Aorta (tissue), 5 donors: ENCODE data around the gene MNAT1. TPM values are rescaled to one million over a fixed set of nuclear protein-coding genes. Genes with fewer than 3 reads are reported as not detected.
"Not testable (repeated sequence)": the region's sequence is repeated elsewhere in the genome, so short reads cannot be mapped to it uniquely, and the experiment has no call there.

Source experiments
- ATAC-seq: fragments of 200-7000 bp; cut with Tn5 transposase; one replicate; pipeline ENCODE4 v1.9.1; 2022; ENCODE audit warnings: moderate library complexity; ENCODE audit not compliant: low FRiP score
- DNase-seq, 2 donors: peaks; one replicate each; pipeline ENCODE4 v3.0.0-alpha.2; 2020
- H3K27ac ChIP-seq, 2 donors: one replicate each; pipeline ENCODE4 v1.5.1; 2013; ENCODE audit warnings: low read length in 2 of 2, mild to moderate bottlenecking in 2 of 2, moderate library complexity in 2 of 2, control low read depth in 1 of 2, inconsistent platforms in 1 of 2, low read depth in 1 of 2
- H3K27me3 ChIP-seq, 2 donors: one replicate each; pipeline ENCODE4 v1.6.1; 2013; ENCODE audit warnings: control low read depth in 1 of 2, low read length in 1 of 2, mild to moderate bottlenecking in 1 of 2, moderate library complexity in 1 of 2; ENCODE audit not compliant: insufficient read depth in 2 of 2, control insufficient read depth in 1 of 2
- H3K36me3 ChIP-seq, 2 donors: one replicate each; pipeline ENCODE4 v1.6.1; 2013; ENCODE audit warnings: control low read depth in 1 of 2, low read length in 1 of 2, mild to moderate bottlenecking in 1 of 2; ENCODE audit not compliant: insufficient read depth in 2 of 2, control insufficient read depth in 1 of 2
- H3K4me1 ChIP-seq, 2 donors: one replicate each; pipeline ENCODE4 v1.6.1; 2013; ENCODE audit warnings: low read length in 2 of 2, control low read depth in 1 of 2, mild to moderate bottlenecking in 1 of 2, moderate library complexity in 1 of 2; ENCODE audit not compliant: insufficient read depth in 2 of 2, control insufficient read depth in 1 of 2
- H3K4me3 ChIP-seq, 2 donors: one replicate each; pipeline ENCODE4 v1.5.1; 2013; ENCODE audit warnings: low read length in 2 of 2, control low read depth in 1 of 2, mild to moderate bottlenecking in 1 of 2
- H3K9me3 ChIP-seq: one replicate; pipeline ENCODE4 v1.6.1; 2013; ENCODE audit warnings: mild to moderate bottlenecking, low read length; ENCODE audit not compliant: control insufficient read depth
- WGBS, 2 donors: extraction: QIAGEN DNeasy Blood & Tissue Kit; methylation state at CpG; one replicate each; pipeline ENCODE4 v1.1.7; 2013; 5-methylcytosine and 5-hydroxymethylcytosine counted together
- intact Hi-C, 2 donors: fragments of 100-400 bp; cut with DNase I; formaldehyde crosslinking; loops; one replicate each; pipeline versions ENCODE4 v1.14.2 to v1.15.0; 2022
- polyA plus RNA-seq, 2 donors: library from polyadenylated mRNA; stranded (reverse); fragments of 200-250 nt; gene quantifications; one replicate each; pipeline ENCODE4 v1.2.3, GENCODE V29; 2013
- total RNA-seq, 2 donors: library from RNA; stranded (reverse); fragmentation: NEBNext Ultra II Directional; extraction: Animal tissue kit (Norgen Biotek cat#: 25700); gene quantifications; one replicate each; pipeline ENCODE4 v1.2.1, GENCODE V29; 2021
- donor health status: healthy with polysubstance abuse.
- donor health status: Bipolar disorder and iron deficiency.
- donor health status: DM: no; HTN: no; CAD: no.
- donor health status: DM: no; HTN: no; CAD: no.
- donor health status: DM: yes; HTN: yes; CAD: no.

Gene MNAT1
- total and polyA plus RNA-seq, 4 donors: 23.7 to 41.1 (median 32.0) TPM

- H3K36me3 ChIP-seq: no peaks in the 10 kb centered on the region
- ATAC-seq: peak; percentile 33
- H3K27ac ChIP-seq: peak overlapping the region in 1 of 2 donors; percentile 9
- no peaks in the 10 kb centered on the region for H3K27me3 ChIP-seq
- H3K9me3 ChIP-seq: no peaks in the 10 kb centered on the region
- no peak overlapping the region for H3K4me3 ChIP-seq
- no peak for DNase-seq
- intact Hi-C loops: no loop called here
- peaks cover 2 to 12% of the 10 kb centered on the region in 2 donors for H3K4me1 ChIP-seq
Measured at GRCh38 chr14:60777856-60778578, 43.5 kb downstream of the MNAT1 start.

- DNase-seq: peak in 1 of 2 donors; percentile 62
- H3K36me3 ChIP-seq, H3K4me1 ChIP-seq, H3K27me3 ChIP-seq, H3K4me3 ChIP-seq, H3K9me3 ChIP-seq, H3K27ac ChIP-seq, intact Hi-C loops, ATAC-seq: not testable (repeated sequence)
- WGBS, 2 donors: 94 to 95% methylated on average over 18 of the region's 18 CpGs
Measured at GRCh38 chr14:60779745-60780514, 45.4 kb downstream of the MNAT1 start.

GRCh38 chr14:60780558-60780957 is 46.0 kb downstream of the MNAT1 start:
- H3K4me3 ChIP-seq, DNase-seq, ATAC-seq, H3K36me3 ChIP-seq, H3K27me3 ChIP-seq, H3K9me3 ChIP-seq, H3K27ac ChIP-seq, H3K4me1 ChIP-seq, intact Hi-C loops: not testable (repeated sequence)

- WGBS, 2 donors: 96% methylated on average over 3 of the region's 3 CpGs
- no peak for DNase-seq
- Histone ChIP-seq H3K4me3 (no peak overlapping the region), H3K27ac (no peak overlapping the region), H3K4me1 (no peaks in the 10 kb centered on the region), H3K9me3 (no peaks in the 10 kb centered on the region), H3K36me3 (no peaks in the 10 kb centered on the region), H3K27me3 (no peaks in the 10 kb centered on the region)
- no peak for ATAC-seq
- intact Hi-C loops: no loop called here
Measured at GRCh38 chr14:60786905-60787304, 52.3 kb downstream of the MNAT1 start.

GRCh38 chr14:60789656-60790055 is 55.1 kb downstream of the MNAT1 start:
- WGBS, 2 donors: 68 to 69% methylated on average over 1 of the region's 1 CpG
- H3K36me3 ChIP-seq: no peaks in the 10 kb centered on the region
- no peak for ATAC-seq
- no peak for DNase-seq
- intact Hi-C loops: no loop called here
- no peaks in the 10 kb centered on the region for H3K9me3 ChIP-seq
- no peaks in the 10 kb centered on the region for H3K27me3 ChIP-seq
- no peaks in the 10 kb centered on the region for H3K4me1 ChIP-seq
- no peak overlapping the region for H3K27ac ChIP-seq
- H3K4me3 ChIP-seq: no peak overlapping the region

GRCh38 chr14:60790850-60791249 is 56.3 kb downstream of the MNAT1 start:
- H3K4me1 ChIP-seq: no peaks in the 10 kb centered on the region
- no peak overlapping the region for H3K4me3 ChIP-seq
- ATAC-seq (no peak), DNase-seq (no peak)
- H3K36me3 ChIP-seq: no peaks in the 10 kb centered on the region
- H3K9me3 ChIP-seq: no peaks in the 10 kb centered on the region
- 87 to 88% methylated on average over 1 of the region's 1 CpG for WGBS, 2 donors
- intact Hi-C loops: no loop called here
- no peak overlapping the region for H3K27ac ChIP-seq
- H3K27me3 ChIP-seq: no peaks in the 10 kb centered on the region

GRCh38 chr14:60796434-60796833 is 61.9 kb downstream of the MNAT1 start:
- Histone ChIP-seq H3K27me3 (no peaks in the 10 kb centered on the region), H3K36me3 (peaks cover 0 to 3% of the 10 kb centered on the region in 2 donors), H3K4me1 (no peaks in the 10 kb centered on the region), H3K4me3 (no peak overlapping the region), H3K9me3 (no peaks in the 10 kb centered on the region), H3K27ac (no peak overlapping the region)
- intact Hi-C loops: no loop called here
- ATAC-seq (no peak), DNase-seq (no peak)

- Histone ChIP-seq H3K9me3 (no peaks in the 10 kb centered on the region), H3K36me3 (peaks cover 0 to 3% of the 10 kb centered on the region in 2 donors), H3K27ac (no peak overlapping the region), H3K27me3 (no peaks in the 10 kb centered on the region), H3K4me1 (no peaks in the 10 kb centered on the region), H3K4me3 (no peak overlapping the region)
- ATAC-seq (no peak), DNase-seq (no peak)
- intact Hi-C loops: no loop called here
- 99 to 100% methylated on average over 2 of the region's 2 CpGs for WGBS, 2 donors
Measured at GRCh38 chr14:60800409-60800808, 65.8 kb downstream of the MNAT1 start.

GRCh38 chr14:60803871-60804270 is 69.3 kb downstream of the MNAT1 start:
- no peak overlapping the region for H3K4me3 ChIP-seq
- intact Hi-C loops: no loop called here
- ATAC-seq (no peak), DNase-seq (no peak)
- H3K27me3 ChIP-seq: no peaks in the 10 kb centered on the region
- WGBS, 2 donors: 83 to 88% methylated on average over 1 of the region's 1 CpG
- H3K9me3 ChIP-seq: no peaks in the 10 kb centered on the region
- peaks cover 0 to 3% of the 10 kb centered on the region in 2 donors for H3K36me3 ChIP-seq
- H3K4me1 ChIP-seq: no peaks in the 10 kb centered on the region
- H3K27ac ChIP-seq: no peak overlapping the region
